Activated effector memory CD4-positive, alpha-beta T cell treated with Interleukin-2 at 50 U/mL for 16 hours (primary cell): ENCODE data around the gene TMEM255B.

Experiments used
- DNase-seq: peaks from one replicate; pipeline ENCODE4 v3.0.0-alpha.2; 2020

The TMEM255B gene

DNA sequence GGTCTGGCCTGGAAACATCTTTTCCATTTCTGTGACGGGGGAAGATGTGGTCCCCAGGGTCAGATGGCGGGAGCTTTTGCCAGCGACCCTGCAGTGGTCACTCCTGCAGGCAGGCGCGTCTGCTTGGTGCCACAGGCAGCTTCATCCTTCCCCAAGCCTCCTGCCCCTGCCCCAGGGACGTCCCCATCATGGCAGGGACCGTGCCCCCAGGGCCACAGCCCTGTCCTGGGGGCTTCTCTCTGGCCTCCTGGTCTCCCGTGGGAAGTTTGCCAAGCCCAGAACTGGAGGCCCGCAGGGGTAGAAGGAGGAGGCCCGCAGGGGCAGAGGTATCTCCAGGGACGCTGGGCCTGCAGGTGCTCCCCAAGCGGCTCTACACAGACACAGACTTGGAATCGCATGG lies 47.5 kb downstream of the TMEM255B start:
- no peak for DNase-seq

GRCh38 chr13:113808058-113808834 lies 49.2 kb downstream of the TMEM255B start:
- no peak for DNase-seq

GRCh38 chr13:113809934-113810333 lies 50.9 kb downstream of the TMEM255B start:
- DNase-seq, result no peak

DNA sequence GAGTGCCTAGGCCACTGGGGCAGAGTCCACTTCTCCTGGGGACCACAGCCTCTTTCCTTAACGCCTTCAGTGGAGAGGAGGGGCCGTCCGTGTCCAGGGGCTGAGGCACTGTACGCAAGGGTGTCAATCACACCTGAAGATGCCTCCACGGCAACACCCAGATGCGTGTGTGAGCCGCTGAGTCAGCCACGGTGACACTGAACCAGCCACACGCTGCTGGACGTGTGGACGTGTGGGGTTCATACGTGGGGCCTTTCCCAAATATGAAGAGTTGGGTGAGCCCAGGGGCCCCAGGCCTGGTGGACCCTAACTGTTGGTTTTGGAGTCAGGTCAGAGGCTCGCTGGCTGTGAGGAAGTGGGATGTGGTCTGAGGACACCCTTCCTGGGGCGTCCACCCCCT lies 51.6 kb downstream of the TMEM255B start:
- DNase-seq, result no peak

GRCh38 chr13:113811081-113811928 lies 52.3 kb downstream of the TMEM255B start:
- DNase-seq, result no peak

DNA sequence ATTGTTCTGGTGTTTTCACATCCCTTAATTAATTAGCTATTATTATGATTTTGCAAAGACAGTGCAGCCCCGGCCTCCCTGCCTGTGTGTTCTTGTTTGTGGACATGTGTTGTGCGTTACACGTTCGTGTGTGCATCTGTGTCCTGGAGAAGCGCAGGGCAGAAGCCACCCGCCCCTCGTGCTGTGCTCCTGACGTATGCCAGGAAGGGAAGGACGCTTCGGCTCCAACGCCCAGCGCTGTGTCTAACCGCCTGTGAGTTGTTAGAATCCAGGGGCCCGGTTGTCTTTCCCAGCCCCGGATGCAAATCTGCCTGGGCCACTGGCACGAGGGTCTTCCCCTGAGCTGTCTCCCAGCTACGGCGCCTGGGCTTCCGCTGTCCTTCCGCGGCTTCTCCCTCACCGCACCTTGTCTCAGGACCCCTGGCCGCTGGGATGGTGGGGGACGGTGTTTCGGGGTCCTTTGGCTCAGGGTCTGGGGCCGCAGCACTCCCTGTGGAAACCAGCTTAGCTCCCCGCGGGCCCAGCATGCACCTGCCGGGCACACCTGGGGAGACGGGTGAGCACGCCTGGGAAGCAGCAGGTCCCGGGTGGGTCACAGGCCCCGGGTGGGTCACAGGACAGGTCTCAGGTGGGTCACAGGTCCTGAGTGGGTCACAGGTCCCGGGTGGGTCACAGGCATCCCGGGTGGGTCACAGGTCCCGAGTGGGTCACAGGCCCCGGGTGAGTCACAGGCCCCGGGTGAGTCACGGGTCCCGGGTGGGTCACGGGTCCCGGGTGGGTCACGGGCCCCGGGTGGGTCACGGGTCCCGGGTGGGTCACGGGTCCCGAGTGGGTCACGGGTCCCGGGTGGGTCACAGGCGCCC lies 53.4 kb downstream of the TMEM255B start:
- DNase-seq, result no peak

DNA sequence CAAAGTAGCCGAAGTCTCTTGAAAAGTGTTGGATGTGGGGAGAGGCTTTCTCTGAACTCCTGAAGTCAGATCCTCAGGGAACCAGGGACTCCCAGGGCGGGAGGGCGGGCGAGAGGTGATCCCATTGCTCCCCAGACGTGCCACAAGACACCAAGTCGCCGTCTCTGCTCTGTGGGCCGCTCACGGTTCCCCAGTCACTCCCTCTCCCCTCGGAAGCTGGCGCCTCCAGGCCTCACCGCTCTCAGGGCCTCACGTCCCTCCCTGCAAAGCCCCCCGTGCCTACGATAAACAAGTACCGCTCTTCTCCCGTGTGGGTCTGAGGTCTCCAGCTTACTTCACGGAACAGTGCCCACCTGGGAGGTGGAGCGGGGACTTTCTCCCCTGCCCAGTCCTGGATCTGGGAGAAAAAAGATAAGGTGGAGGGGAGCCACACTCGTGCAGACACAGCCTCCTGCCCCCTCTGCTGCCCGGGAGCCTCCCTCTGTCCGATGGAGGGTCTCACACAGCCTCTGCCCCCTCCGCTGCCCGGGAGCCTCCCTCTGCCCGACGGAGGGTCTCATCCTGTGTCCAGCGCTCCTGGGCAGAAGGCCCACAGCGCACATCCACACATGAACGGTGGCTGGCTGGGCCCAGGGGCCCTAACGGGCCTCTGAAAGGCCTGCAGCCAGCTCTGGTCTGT lies 54.2 kb downstream of the TMEM255B start:
- no peak for DNase-seq

GRCh38 chr13:113813749-113814434 lies 54.9 kb downstream of the TMEM255B start:
- DNase-seq, result no peak

- DNase-seq, result no peak
Observed at GRCh38 chr13:113814435-113814821, 55.4 kb downstream of the TMEM255B start.

- DNase-seq, result no peak
Observed at GRCh38 chr13:113815151-113816058, 56.4 kb downstream of the TMEM255B start.

DNA sequence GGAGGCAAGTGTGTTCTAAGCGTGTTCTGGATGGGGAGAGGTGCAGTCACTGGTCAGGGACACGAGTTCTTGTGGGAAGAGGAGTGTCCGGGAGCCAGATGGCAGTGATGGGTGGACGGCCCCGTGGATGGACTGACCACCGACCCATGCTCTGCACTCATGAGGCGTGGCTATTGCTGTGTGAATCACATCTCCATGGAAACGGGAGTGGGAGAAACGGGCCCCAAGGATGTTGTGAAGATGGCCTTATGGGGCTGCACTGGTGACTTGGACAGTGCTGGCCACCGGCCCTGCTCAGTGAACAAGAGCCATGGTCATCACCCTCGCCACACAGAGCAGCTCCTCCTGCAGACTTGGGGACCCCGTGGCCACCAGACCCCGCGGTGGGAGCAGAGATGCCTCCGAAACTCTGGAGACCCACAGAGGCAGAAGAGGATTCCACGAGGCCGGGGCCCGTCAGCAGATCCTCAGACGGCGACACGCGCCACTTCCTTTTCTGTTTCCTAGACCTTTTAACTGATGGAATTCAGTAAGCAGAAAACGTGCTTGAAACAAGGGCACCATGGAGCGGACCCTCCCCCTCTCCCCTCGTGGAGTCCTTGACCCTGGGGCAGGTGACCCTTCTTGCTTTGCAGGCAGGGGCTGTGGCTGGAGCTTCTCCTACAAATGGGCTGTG lies 57.4 kb downstream of the TMEM255B start:
- DNase-seq, result no peak

DNA sequence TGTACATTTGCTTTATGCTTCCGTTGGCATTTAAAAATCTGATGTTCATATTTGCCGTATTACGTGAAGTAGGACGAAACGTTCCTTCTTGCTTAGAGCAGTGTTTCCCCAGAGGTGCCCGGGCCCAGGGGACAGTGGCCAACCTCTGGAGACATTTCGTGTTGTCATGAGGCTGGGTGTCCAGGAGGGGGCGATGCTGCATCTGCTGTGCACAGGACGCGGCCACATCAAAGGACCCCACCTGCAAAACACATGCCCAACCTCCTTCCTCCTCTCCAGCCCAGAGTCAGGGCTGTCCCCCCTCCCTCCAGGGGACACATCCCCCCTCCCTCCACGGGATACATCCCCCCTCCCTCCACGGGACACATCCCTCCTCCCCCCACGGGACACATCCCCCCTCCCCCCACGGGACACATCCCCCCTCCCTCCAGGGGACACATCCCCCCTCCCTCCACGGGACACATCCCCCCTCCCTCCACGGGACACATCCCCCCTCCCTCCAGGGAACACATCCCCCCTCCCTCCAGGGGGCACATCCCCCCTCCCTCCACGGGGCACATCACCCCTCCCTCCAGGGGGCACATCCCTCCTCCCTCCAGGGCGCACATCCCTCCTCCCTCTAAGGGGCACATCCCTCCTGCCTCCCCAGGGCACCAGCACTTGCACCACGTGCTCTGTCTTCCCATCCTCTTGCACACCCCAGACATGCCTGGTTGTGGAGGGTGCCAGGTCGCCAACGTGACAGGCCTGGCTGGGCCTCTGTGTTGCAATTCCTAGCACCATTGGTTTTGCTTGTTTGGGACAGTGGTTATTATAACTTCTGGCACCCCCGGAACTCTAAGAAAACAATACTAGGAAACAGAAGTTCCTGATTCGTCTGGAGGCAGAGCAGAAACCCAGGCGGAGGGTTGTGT lies 58.2 kb downstream of the TMEM255B start:
- peak; percentile 75 for DNase-seq

DNA sequence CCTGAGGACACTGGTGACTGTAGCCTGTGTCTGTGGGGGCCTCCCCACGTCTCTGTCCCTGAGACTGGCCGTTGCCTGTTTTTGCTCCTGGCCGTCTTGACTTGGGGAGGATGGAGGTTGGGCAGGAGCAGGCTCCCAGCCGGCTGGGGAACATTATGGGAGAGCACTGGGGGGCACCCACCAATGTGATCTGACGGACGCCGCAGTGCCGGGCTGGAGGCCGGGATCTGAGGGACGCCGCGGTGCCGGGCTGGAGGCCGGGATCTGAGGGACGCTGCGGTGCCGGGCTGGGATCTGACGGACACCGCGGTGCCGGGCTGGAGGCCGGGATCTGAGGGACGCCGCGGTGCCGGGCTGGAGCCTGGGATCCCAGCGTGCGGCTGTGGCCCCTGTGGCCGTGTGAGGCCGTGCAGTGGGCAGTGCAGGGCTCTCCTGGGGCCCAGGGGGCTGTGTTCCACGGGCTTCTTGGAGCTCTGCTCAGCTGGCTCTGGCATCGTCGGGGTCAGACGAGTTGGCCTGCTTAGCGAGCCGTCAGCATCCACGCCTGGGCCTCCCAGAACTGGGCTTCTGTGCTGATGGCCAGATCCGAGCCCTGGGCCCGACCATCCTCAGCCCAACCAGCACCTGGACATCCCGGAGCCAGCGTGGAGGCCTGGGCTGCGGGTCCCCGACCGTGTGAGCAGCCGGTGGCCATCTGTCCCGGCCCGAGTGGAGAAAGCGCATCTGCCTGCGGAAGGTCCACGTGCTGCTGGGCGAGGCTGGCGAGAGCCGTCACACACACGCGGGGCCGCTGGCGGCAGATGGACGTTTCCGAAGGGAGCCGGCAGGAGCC lies 59.0 kb downstream of the TMEM255B start:
- DNase-seq, result no peak

GRCh38 chr13:113818700-113819295 lies 59.8 kb downstream of the TMEM255B start:
- DNase-seq, result no peak

DNA sequence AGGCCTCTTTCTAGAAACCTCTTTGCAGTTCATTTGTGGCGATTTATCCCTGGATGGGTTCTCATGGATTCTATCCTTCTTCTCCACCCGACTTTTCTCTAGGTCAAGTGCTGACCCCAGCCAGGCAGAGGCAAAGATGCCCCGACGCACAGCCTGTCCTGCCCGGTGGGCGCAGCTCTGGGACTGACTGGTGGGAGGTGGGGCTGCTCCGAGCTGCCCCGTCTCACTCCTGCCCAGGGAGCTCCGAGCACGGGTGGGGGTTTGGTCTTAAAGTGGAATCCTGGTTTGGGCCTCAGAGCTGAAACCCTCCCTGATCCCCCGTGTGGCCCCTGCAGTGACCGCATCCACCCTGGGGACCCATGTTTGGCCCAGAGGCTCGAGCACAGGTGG lies 60.3 kb downstream of the TMEM255B start:
- no peak for DNase-seq

DNA sequence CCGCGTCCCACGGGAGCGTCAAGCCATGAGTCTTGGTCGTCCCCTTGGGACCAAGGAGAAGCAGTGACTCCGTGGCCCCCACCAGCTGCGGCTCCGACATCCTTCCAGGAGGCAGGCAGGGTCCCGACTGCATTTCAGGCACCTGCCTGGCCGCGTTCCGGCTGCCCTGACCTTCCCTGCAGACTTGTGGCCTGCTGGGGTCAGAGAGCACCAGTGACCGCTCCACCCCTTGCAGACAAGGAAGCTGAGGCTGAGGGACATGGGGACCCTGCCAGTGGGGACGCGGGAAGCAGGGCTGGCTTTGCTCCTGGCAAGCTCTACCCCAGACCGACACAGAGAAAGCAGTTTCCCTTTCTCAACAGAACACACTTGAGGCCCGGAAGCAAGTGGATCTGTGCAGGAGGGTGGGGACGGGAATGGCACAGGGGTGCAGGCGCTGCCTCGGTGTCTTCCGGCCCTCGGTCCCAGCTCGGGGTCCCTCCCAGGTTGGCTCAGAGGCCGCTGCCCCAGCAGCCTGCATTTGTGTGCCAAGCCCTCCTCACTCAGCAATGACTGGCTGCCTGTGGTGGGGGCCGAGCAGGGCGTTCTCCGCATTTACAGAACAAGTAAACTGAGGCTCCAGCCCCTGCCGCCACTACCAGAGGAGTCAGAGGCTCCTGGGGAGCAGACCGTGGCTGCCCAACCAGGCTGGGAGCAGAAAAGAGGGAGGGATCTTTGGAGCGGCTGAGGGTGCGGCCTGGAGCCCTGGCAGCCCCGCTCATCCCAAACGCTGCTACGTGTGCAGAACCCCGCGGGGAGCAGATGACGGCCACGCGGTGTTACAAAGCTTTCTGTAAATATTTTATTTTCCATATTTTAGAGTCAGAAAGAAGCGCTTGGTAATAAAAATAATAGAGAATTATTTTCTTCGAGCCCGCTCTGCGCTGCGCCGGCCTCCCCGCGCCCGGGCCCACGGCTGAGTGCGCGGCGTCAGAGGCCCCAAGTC lies 61.0 kb downstream of the TMEM255B start:
- DNase-seq, result no peak
